Activated CD4-positive, alpha-beta T cell treated with anti-CD3 and anti-CD28 coated beads for 36 hours (primary cell): ENCODE results near the gene MT3. TPM values are rescaled to one million over a fixed set of nuclear protein-coding genes. Genes with fewer than 3 reads are reported as not detected.

Experiments used
- ATAC-seq: fragments of 200-7000 bp; cut with Tn5 transposase; one replicate; pipeline ENCODE4 v1.10.0; 2021; ENCODE audit warnings: mild to moderate bottlenecking, moderate library complexity
- CTCF ChIA-PET: fragments of 350-600 bp; sonication (Branson Sonifier 250); formaldehyde crosslinking; loops from one replicate; lab custom pipeline; 2021; ENCODE audit warnings: antibody characterized with exemption; lab: Charles Lee
- POLR2A ChIA-PET: fragments of 350-600 bp; sonication (Branson Sonifier 250); formaldehyde crosslinking; loops from one replicate; lab custom pipeline; 2021; ENCODE audit warnings: antibody characterized with exemption, inconsistent platforms; lab: Charles Lee
- DNase-seq: peaks from one replicate; pipeline ENCODE4 v3.0.0-alpha.2; 2020
- H3K27ac Mint-ChIP-seq: one replicate; pipeline ENCODE4 v1.8.0; 2021; ENCODE audit warnings: mixed read lengths
- H3K27me3 Mint-ChIP-seq: one replicate; pipeline ENCODE4 v1.8.0; 2021; ENCODE audit warnings: mixed read lengths
- H3K36me3 Mint-ChIP-seq: one replicate; pipeline ENCODE4 v1.8.0; 2021; ENCODE audit warnings: low read depth, mixed read lengths
- H3K4me1 Mint-ChIP-seq: one replicate; pipeline ENCODE4 v1.8.0; 2021; ENCODE audit warnings: mixed read lengths
- H3K4me3 Mint-ChIP-seq: one replicate; pipeline ENCODE4 v1.8.0; 2021; ENCODE audit warnings: mild to moderate bottlenecking, moderate library complexity, mixed read lengths
- H3K9me3 Mint-ChIP-seq: one replicate; pipeline ENCODE4 v1.8.0; 2021; ENCODE audit warnings: low read depth, mixed read lengths
- intact Hi-C, 2 experiments: fragments of 100-400 bp; cut with DNase I in 1 of 2; cut with micrococcal nuclease in 1 of 2; formaldehyde crosslinking; loops; one replicate each; pipeline versions ENCODE4 v1.14.2 to v1.15.1; 2022 to 2024; cut with DNase I, micrococcal nuclease
- total RNA-seq, 2 experiments: library from RNA; stranded (reverse); gene quantifications; one replicate each; pipeline ENCODE4 v1.2.3, GENCODE V29; 2021

MT3 gene
- total RNA-seq, 2 experiments from 2014 or later: 10.6 to 27.0 TPM

DNA sequence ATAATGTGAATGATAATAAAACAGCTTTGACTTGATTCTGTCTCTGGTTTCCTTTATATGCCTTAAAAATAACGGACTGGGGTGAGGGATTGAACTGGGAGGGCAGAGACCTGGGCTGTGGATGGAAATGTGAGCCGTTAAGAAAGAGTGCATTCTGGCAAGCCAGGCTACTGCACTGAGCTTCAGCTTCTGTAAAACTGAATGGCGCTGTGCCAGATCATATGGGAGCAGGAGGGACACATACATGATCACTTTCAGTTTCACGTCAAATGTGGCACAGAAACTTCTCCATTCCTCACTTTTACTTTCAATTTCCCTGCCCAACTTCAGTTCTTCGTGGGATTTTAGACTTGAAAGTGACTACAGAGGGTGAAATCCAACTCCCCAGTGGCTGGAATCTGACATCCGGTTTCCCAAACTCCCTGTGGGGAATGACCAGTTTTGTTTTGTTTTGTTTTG is 20.2 kb downstream of the MT3 start:
- CTCF ChIA-PET: interaction anchor here (0.6 to 1.0 kb wide), 2 partner anchors 9 to 15 kb away, joined by 3 to 4 read pairs; no protein-coding TSS in a partner anchor
- Mint-ChIP-seq H3K36me3 (peaks cover 7% of the 10 kb centered on the region), H3K27me3 (no peaks in the 10 kb centered on the region), H3K4me3 (peak overlapping the region; percentile 97), H3K4me1 (peaks cover 68% of the 10 kb centered on the region), H3K27ac (peak overlapping the region; percentile 98), H3K9me3 (no peaks in the 10 kb centered on the region)
- intact Hi-C loops: loop anchor here (1.0 to 10.0 kb wide), 6 partner anchors 16 to 925 kb away; partner anchors contain the start of genes CCDC102A (in 1 of the 2), HERPUD1 (in 1 of the 2), MT1E (in 1 of the 2) and NUDT21 (in 1 of the 2)
- peak; percentile 91 for DNase-seq
- ATAC-seq: peak; percentile 25
- POLR2A ChIA-PET: interaction anchor here (1.6 to 3.7 kb wide), 2 partner anchors 17 to 73 kb away, joined by 7 to 31 read pairs; partner anchors contain the start of genes MT1E and MT1X

DNA sequence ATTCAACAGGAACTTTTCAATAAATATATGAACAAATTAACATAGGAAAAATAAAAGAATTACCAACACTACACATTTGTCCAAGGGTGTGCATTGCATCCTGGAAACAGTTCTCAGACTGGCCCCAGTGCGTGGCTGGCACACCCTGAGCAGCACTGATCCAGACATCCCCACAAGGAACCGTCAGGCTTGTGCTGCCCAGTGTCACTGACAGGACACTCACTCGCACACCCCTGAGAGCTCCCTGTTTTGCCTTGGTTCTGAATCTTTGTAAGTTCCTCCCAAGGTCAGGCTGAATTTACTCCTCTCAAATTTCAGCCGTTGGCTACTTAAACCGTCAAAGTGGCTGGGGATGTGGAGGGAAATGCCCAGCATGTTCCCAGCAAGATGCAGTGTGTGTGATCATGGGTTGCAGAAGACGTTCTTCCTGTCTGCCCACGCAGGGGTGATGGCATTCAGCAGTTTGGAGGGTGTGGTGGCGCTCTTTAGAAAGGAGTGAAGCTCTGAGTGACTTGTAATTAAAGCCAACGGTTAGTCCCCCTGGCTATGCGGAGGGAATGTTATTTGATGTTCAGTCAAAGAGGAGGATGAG is 20.8 kb downstream of the MT3 start:
- Mint-ChIP-seq H3K27me3 (no peaks in the 10 kb centered on the region), H3K27ac (peak overlapping the region; percentile 98), H3K4me3 (peak overlapping the region; percentile 97), H3K36me3 (peaks cover 7% of the 10 kb centered on the region), H3K4me1 (peaks cover 74% of the 10 kb centered on the region), H3K9me3 (no peaks in the 10 kb centered on the region)
- ATAC-seq (peak; percentile 60), DNase-seq (peak; percentile 93)
- intact Hi-C loops: loop anchor here (1.0 to 10.0 kb wide), 6 partner anchors 327 to 992 kb away; partner anchors contain the start of genes NLRC5 (in 1 of the 2), PSME3IP1 (in 1 of the 2) and RSPRY1 (in 1 of the 2)
- ChIA-PET CTCF (interaction anchor here (0.7 to 1.9 kb wide), 4 partner anchors 8 to 92 kb away, joined by 3 to 5 read pairs (median 4); no protein-coding TSS in a partner anchor), POLR2A (interaction anchor here (0.6 to 3.7 kb wide), 4 partner anchors 16 to 601 kb away, joined by 4 to 31 read pairs (median 6); partner anchors contain the start of genes MT1E and MT1X)

DNA sequence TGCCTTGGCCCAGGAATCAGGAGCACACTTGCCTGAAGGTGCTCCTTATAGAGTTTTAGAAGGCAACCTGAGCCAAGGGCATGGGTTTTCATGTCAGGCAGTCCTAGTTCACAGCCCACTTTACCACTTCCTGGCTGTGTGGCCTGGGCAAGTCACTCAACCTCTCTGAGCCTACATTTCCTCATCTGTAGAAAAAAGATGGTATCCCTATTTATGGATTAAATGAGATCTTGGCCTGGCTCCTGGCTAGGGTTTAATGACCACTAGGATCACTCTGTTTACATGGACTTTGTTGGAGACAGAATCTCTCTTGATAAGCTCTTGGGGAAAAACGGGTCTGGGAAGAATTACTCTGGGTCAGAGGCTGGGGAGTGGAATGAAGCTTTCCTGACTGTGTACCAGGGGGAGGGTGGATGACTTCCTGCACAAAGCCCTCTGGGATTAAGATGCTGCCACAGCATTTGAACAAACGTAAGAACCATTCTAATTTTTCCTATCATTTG is 21.3 kb downstream of the MT3 start:
- intact Hi-C loops: loop anchor here (1.0 to 10.0 kb wide), 6 partner anchors 327 to 992 kb away; partner anchors contain the start of genes NLRC5 (in 1 of the 2), PSME3IP1 (in 1 of the 2) and RSPRY1 (in 1 of the 2)
- Mint-ChIP-seq H3K27me3 (no peaks in the 10 kb centered on the region), H3K36me3 (peaks cover 7% of the 10 kb centered on the region), H3K9me3 (no peaks in the 10 kb centered on the region), H3K4me1 (peaks cover 80% of the 10 kb centered on the region), H3K27ac (peak overlapping the region; percentile 98), H3K4me3 (peak overlapping the region; percentile 97)
- ChIA-PET POLR2A (interaction anchor here (0.6 to 3.7 kb wide), 4 partner anchors 16 to 600 kb away, joined by 4 to 31 read pairs (median 6); partner anchors contain the start of genes MT1E and MT1X), CTCF (interaction anchor here (0.7 to 1.9 kb wide), 4 partner anchors 10 to 91 kb away, joined by 3 to 5 read pairs (median 3); no protein-coding TSS in a partner anchor)
- DNase-seq (no peak), ATAC-seq (peak; percentile 23)

DNA sequence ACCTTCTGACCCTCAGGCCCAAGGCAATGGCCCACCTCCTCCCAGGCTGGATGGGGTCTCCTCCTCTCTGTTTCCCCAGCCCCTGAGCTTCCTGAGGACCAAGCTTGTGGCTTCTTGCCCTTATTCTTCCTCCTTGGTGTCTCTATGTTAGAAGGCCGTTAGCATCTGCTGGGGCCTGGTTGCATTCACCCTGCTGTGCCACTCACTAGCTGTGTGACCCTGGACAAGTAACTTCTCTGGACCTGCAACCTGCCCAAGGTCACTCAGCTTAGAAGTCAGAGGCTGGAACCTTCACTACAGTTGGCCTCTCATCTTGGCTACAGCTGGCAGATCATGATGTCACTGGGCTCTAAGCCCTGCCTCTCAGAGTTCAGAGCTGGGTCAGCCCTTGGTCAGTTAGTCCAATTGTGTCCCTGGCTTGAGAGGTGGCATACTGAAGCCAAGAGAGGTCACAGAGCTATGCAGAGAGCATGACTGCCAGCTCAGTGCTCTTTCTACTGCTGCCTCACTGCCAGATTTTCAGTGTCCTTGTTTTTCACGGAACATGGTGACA is 22.0 kb downstream of the MT3 start:
- H3K27me3 Mint-ChIP-seq: no peaks in the 10 kb centered on the region
- ATAC-seq (no peak), DNase-seq (peak; percentile 45)
- peak overlapping the region; percentile 98 for H3K27ac Mint-ChIP-seq
- no peak overlapping the region for H3K4me3 Mint-ChIP-seq
- POLR2A ChIA-PET: interaction anchor here (1.4 kb wide), 1 partner anchor 65 kb away, joined by 3 read pairs; no protein-coding TSS in a partner anchor
- intact Hi-C loops: loop anchor here (5.0 to 10.0 kb wide), 5 partner anchors 326 to 991 kb away; partner anchors contain the start of genes NLRC5 (in 1 of the 2), PSME3IP1 (in 1 of the 2) and RSPRY1 (in 1 of the 2)
- H3K9me3 Mint-ChIP-seq: no peaks in the 10 kb centered on the region
- peaks cover 7% of the 10 kb centered on the region for H3K36me3 Mint-ChIP-seq
- H3K4me1 Mint-ChIP-seq: peaks cover 75% of the 10 kb centered on the region
- CTCF ChIA-PET: interaction anchor here (0.9 to 1.9 kb wide), 3 partner anchors 11 to 91 kb away, joined by 3 to 5 read pairs (median 5); no protein-coding TSS in a partner anchor

DNA sequence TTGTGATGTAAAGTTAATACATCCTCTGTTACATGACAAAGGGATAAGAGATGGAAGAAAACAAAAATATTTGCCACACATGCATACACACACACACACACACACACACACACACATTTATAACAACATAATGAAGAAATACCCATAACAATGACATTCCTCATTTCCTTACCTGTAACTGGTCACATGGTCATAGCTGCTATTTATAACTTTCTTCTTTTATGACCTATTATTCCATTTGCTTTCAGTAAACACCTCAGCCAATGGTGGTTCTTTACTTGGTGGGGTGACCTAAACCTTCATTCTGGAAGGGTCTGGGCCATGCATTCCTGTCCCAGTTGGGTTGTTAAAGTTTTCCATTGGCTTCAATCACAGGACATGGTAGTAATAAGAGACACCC is 24.4 kb downstream of the MT3 start:
- H3K36me3 Mint-ChIP-seq: peaks cover 7% of the 10 kb centered on the region
- peaks cover 72% of the 10 kb centered on the region for H3K4me1 Mint-ChIP-seq
- H3K27ac Mint-ChIP-seq: peak overlapping the region; percentile 80
- no peaks in the 10 kb centered on the region for H3K9me3 Mint-ChIP-seq
- peaks cover 10% of the 10 kb centered on the region for H3K27me3 Mint-ChIP-seq
- ChIA-PET POLR2A (no interaction called here), CTCF (interaction anchor here (1.3 kb wide), 1 partner anchor 10 kb away, joined by 3 read pairs; no protein-coding TSS in a partner anchor)
- peak overlapping the region; percentile 35 for H3K4me3 Mint-ChIP-seq
- ATAC-seq (no peak), DNase-seq (no peak)
- intact Hi-C loops: loop anchor here (5.0 to 10.0 kb wide), 5 partner anchors 324 to 989 kb away; partner anchors contain the start of genes NLRC5 (in 1 of the 2), PSME3IP1 (in 1 of the 2) and RSPRY1 (in 1 of the 2)

DNA sequence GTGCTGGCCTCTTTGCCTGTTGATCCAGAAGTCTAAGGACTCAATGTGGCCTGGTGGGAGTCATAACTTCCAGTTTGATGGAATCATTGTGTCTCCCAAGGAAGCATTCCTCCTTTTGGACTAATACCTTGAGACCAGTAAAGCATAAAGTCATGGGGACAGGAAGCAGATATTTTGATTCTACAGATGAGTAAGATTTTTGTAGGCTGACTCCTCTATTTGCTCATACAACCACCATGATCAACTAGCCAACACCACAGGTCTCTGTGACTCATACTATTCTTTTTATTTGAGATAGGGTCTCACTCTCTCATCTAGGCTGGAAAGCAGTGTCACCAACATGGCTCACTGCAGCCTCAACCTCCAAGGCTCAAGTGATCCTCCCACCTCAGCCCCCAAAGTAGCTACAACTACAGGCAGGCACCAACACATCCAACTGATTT is 25.2 kb downstream of the MT3 start:
- intact Hi-C loops: loop anchor here (5.0 to 10.0 kb wide), 5 partner anchors 323 to 988 kb away; partner anchors contain the start of genes NLRC5 (in 1 of the 2), PSME3IP1 (in 1 of the 2) and RSPRY1 (in 1 of the 2)
- peaks cover 70% of the 10 kb centered on the region for H3K4me1 Mint-ChIP-seq

DNA sequence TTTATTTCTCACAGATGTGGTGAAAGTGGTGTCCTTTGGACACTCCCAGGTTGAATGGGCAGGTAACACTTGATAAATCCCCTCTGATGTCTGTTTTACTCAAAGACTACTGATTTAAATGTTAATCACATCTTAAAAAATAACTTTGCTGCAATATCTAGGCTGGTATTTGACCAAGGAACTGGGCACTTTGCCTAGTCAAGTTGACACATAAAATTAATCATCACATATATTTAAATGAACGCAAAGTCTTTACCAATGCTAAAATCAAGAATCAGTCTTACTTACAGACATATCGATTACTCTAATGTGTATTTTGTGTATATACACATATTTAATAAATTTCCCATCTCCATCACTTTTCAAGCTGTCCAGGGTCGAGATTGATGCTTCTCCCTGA is 26.0 kb downstream of the MT3 start:
- H3K27ac Mint-ChIP-seq: peak overlapping the region; percentile 80
- H3K4me1 Mint-ChIP-seq: peaks cover 65% of the 10 kb centered on the region
- ChIA-PET POLR2A (no interaction called here), CTCF (interaction anchor here (0.7 to 1.6 kb wide), 3 partner anchors 8 to 15 kb away, joined by 4 read pairs; partner anchors contain the start of gene MT1E)
- ATAC-seq (no peak), DNase-seq (no peak)
- H3K36me3 Mint-ChIP-seq: no peaks in the 10 kb centered on the region
- intact Hi-C loops: loop anchor here in 1 of 2 experiments (10.0 kb wide), 1 partner anchor 569 kb away; the partner anchor contains the start of genes PSME3IP1 and RSPRY1
- H3K4me3 Mint-ChIP-seq: no peak overlapping the region
- H3K27me3 Mint-ChIP-seq: peaks cover 11% of the 10 kb centered on the region
- H3K9me3 Mint-ChIP-seq: no peaks in the 10 kb centered on the region

More for the DNA sequence above, 25.2 kb downstream of the MT3 start:
- H3K9me3 Mint-ChIP-seq: no peaks in the 10 kb centered on the region
- H3K36me3 Mint-ChIP-seq: no peaks in the 10 kb centered on the region
- CTCF ChIA-PET: interaction anchor here (0.7 to 1.6 kb wide), 3 partner anchors 9 to 16 kb away, joined by 4 read pairs; partner anchors contain the start of gene MT1E
- peak; percentile 60 for DNase-seq
- peaks cover 11% of the 10 kb centered on the region for H3K27me3 Mint-ChIP-seq
- POLR2A ChIA-PET: no interaction called here
- H3K4me3 Mint-ChIP-seq: peak overlapping the region; percentile 35
- ATAC-seq: peak; percentile 63
- peak overlapping the region; percentile 80 for H3K27ac Mint-ChIP-seq

DNA sequence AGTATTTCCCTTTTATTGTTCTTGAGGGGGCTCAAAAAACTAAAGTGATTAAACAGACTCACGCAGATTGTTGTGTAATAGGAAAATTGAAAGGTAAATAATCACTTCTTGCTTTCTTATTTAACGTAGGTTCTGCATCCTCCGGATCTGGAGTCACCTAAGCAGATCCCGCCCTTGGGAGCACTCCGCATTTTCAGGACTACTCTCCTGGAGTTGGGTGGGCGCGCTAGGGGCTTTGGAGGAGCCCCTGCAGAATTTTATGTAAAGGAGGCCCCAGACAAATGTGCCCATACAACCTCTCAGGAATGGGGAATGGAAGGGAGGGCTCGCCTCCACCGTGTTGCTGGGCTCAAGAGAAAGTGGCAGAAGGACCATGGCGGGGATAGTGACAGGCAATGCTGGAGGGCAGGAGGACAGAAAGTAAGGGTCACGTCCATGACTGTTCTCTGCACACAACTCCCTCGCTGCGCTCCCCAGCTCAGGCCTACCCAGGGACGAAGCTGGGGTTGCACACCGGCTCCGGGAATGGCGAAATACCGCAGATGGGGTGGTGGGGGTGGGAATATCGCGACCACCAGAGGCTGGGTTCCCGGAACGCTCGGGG is 27.4 kb downstream of the MT3 start:
- Mint-ChIP-seq H3K27ac (no peak overlapping the region), H3K4me1 (peaks cover 52% of the 10 kb centered on the region), H3K36me3 (no peaks in the 10 kb centered on the region), H3K27me3 (peaks cover 11% of the 10 kb centered on the region), H3K9me3 (no peaks in the 10 kb centered on the region), H3K4me3 (peak overlapping the region; percentile 61)
- intact Hi-C loops: loop anchor here in 1 of 2 experiments (10.0 kb wide), 1 partner anchor 568 kb away; the partner anchor contains the start of genes PSME3IP1 and RSPRY1
- DNase-seq: no peak
- POLR2A ChIA-PET: interaction anchor here (0.6 to 1.6 kb wide), 5 partner anchors 8 to 97 kb away, joined by 3 to 5 read pairs (median 4); partner anchors contain the start of genes MT1E and MT2A
- no peak for ATAC-seq
- CTCF ChIA-PET: interaction anchor here (0.8 kb wide), 1 partner anchor 85 kb away, joined by 3 read pairs; no protein-coding TSS in a partner anchor

DNA sequence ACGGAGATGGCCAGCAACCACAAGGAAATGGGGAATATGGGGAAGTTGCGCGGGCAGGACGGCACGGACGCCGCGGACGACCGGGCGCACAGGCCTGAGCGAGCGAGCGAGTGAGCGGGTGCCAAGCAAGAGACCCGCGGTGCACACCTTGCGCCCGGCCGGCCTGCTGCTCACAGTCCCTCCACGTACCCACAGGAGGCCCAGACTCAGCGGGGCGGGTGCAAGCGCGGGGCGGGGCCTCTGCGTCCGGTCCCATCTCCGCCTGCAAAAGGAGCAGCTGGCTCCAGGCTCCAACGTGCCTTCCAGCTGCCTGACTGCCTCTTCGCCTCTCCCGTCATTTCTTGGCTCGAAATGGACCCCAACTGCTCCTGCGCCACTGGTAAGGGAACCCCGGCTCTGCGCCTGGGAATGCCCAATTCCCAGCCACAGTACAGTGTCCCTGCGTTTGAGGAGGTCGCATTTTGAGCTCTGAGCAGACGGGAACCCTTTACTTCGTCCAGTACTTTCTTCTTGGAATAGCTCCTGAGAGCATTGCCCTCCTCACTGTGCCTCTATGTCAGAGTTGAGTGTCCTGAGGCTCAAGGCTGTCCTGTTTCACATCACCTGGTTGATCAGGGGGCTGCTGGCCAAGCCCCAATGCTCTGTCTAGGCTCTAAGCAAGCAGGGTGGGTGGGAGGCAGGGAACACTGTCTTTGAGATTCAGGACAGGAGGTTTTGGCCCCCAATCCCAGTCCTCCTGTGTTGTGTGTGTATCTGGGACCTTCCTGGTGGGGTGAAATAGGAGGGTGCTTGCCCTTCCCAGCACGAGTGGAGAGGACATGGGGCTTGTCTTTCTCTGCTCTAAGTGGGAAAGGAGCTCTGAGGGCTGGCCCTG is 28.1 kb downstream of the MT3 start:
- Mint-ChIP-seq H3K4me1 (peaks cover 45% of the 10 kb centered on the region), H3K27ac (no peak overlapping the region), H3K4me3 (peak overlapping the region; percentile 61), H3K27me3 (peaks cover 11% of the 10 kb centered on the region), H3K9me3 (no peaks in the 10 kb centered on the region), H3K36me3 (no peaks in the 10 kb centered on the region)
- intact Hi-C loops: loop anchor here in 1 of 2 experiments (10.0 kb wide), 1 partner anchor 567 kb away; the partner anchor contains the start of genes PSME3IP1 and RSPRY1
- POLR2A ChIA-PET: interaction anchor here (0.6 to 1.6 kb wide), 5 partner anchors 8 to 98 kb away, joined by 3 to 5 read pairs (median 4); partner anchors contain the start of genes MT1E and MT2A
- ATAC-seq (peak; percentile 69), DNase-seq (peak; percentile 83)
- CTCF ChIA-PET: interaction anchor here (0.7 to 1.2 kb wide), 5 partner anchors 8 to 84 kb away, joined by 3 to 4 read pairs (median 3); partner anchors contain the start of gene MT2A
